Right lobe of liver (tissue), 6 donors: ENCODE results near the gene YY2. TPM values are rescaled to one million over a fixed set of nuclear protein-coding genes. Genes with fewer than 3 reads are reported as not detected.
"Not testable (repeated sequence)": the region's sequence is repeated elsewhere in the genome, so short reads cannot be mapped to it uniquely, and the experiment has no call there.

Experiments used
- ATAC-seq, 4 donors: fragments of 200-7000 bp; cut with Tn5 transposase; one replicate each; pipeline ENCODE4 v1.9.1; 2020; ENCODE audit warnings: mild to moderate bottlenecking in 4 of 4, moderate library complexity in 4 of 4
- DNase-seq, 3 donors: peaks; one replicate each; pipeline ENCODE4 v3.0.0-alpha.2; 2020
- H3K27ac ChIP-seq, 3 donors: fragments of 200-600 bp; one replicate each; pipeline ENCODE4 v1.8.0; 2022
- H3K27me3 ChIP-seq, 2 donors: fragments of 200-600 bp; one replicate each; pipeline ENCODE4 v1.8.0; 2022
- H3K36me3 ChIP-seq, 4 donors: fragments of 200-600 bp; sonication (generic) in 1 of 4; one replicate each; pipeline versions ENCODE4 v1.5.1 to v1.8.0; 2017 to 2022; ENCODE audit warnings: control low read depth in 1 of 4
- H3K4me1 ChIP-seq, 4 donors: fragments of 200-600 bp; sonication (generic) in 1 of 4; one replicate each; pipeline versions ENCODE4 v1.5.1 to v1.8.0; 2017 to 2022; ENCODE audit warnings: control low read depth in 1 of 4
- H3K4me3 ChIP-seq, 3 donors: fragments of 200-600 bp; one replicate each; pipeline ENCODE4 v1.8.0; 2022
- H3K9me3 ChIP-seq, 4 donors: fragments of 200-600 bp; sonication (generic) in 1 of 4; one replicate each; pipeline versions ENCODE4 v1.5.1 to v1.8.0; 2017 to 2022; ENCODE audit warnings: control low read depth in 1 of 4
- CTCF ChIP-seq, 4 donors: fragments of 200-600 bp in 3 of 4; fragments of 450-650 bp in 1 of 4; IDR thresholded peaks; one replicate each; pipeline versions ENCODE4 v1.5.1 to v1.8.0; 2016 to 2022; ENCODE audit warnings: antibody characterized with exemption in 4 of 4, mild to moderate bottlenecking in 2 of 4
- POLR2A ChIP-seq: fragments of 450-650 bp; IDR thresholded peaks from one replicate; pipeline ENCODE4 v1.6.1; 2017; ENCODE audit warnings: antibody characterized with exemption, mild to moderate bottlenecking
- WGBS: methylation state at CpG from one replicate; pipeline ENCODE4 v1.1.6; 2018; ENCODE audit warnings: low coverage, low lambda C conversion rate; ENCODE audit not compliant: insufficient coverage; ENCODE audit errors: missing lambda C conversion rate; 5-methylcytosine and 5-hydroxymethylcytosine counted together
- intact Hi-C, 2 donors: fragments of 100-400 bp; cut with DNase I; formaldehyde crosslinking; loops; one replicate each; pipeline versions ENCODE4 v1.11.2 to v1.14.1; 2022
- total RNA-seq, 6 experiments: library from RNA; depleted of rRNA in 2 of 6; stranded (reverse); fragments of >200 nt in 2 of 6; fragmentation: NEBNext Ultra II Directional in 3 of 6; extraction: Animal tissue kit (Norgen Biotek cat#: 25700) in 3 of 6; gene quantifications; one replicate each; pipeline versions ENCODE4 v1.1.0 to v1.2.4, GENCODE V29; 2016 to 2023
- donor health status: DM: no; HTN: yes; CAD: no.
- donor health status: DM: no; HTN: no; CAD: no.
- donor health status: DM: no; HTN: no; CAD: no.
- donor health status: DM: no; HTN: yes; CAD: no.
- donor health status: DM: no; HTN: yes; CAD: no.

YY2 gene
- total RNA-seq, 6 experiments from 2014 or later: 0.44 to 1.5 (median 1.0) TPM

DNA sequence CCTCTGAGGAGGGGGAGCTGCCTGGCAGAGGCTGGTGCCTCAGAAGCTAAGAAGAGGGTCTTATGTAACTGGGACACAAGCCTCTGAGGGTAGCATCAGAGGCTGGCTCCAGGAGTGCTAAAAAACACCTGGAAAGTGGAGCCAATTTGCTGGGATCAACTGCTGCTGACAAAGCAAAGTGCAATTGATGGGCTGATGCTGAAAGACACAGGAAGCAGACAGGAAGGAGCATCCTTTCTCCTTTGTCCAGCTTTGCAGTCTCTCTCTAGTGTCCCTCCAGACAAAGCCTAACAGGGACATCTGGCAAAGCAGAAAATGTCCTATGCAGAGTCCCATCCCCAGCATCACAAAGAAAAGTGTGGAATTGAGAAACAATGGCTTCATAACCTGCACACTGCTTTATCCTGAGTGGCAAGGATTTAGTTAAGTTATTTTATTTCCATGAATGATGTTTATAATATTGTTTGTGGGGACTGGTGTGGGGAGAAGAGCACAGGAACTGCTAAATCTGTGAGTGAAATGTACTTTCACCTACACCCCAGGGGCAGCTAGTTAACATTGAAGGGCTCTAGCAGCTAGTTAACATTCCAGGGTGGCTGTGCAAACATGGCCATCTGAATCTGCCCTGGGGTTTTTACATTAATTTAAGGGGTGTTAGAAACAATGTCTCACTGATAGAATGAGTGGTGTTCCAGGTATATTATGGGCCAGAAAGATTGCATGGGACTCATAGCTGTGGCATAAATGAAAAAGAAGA is 42.0 kb upstream of the YY2 start:
- TF ChIP-seq CTCF (IDR thresholded peaks at IDR 0.05): no peak
- no peak for TF ChIP-seq POLR2A
- DNase-seq (no peak), ATAC-seq (no peak)
- no peaks in the 10 kb centered on the region for H3K36me3 ChIP-seq
- no peak overlapping the region for H3K27ac ChIP-seq
- H3K27me3 ChIP-seq: no peaks in the 10 kb centered on the region
- no peaks in the 10 kb centered on the region for H3K4me1 ChIP-seq
- intact Hi-C loops: no loop called here
- no peaks in the 10 kb centered on the region for H3K9me3 ChIP-seq
- no peak overlapping the region for H3K4me3 ChIP-seq

DNA sequence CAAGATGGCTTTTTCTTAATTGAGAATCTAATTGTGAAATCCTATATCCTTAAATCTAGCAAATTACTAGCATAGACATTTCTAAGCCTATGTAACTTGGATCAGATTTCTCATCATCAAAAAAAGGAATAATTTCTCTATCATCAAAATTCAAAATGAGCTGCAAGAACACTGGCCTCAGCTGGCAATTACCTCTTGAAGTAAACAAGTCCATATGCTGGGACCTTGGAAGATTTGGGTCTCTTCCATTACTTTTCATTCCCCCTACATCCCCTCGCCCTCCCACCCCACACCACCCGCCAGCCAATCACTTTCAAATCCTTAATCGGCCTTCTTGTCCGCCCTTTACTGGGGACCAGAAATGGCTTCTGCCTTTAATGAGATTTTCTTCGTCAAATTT is 39.7 kb upstream of the YY2 start:
- intact Hi-C loops: no loop called here

DNA sequence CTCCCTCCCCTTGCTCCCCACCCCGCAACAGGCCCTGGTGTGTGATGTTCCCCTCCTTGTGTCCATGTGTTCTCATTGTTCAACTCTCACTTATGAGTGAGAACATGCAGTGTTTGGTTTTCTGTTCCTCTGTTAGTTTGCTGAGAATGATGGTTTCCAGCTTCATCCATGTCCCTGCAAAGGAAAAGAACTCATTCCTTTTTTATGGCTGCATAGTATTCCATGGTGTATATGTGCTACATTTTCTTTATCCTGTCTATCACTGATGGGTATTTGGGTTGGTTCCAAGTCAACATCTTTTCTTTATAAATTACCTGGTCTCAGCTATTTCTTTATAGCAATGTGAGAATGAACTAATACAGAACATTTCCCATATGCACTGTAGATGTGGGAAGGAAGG is 35.6 kb upstream of the YY2 start:
- H3K4me1 ChIP-seq, H3K9me3 ChIP-seq, H3K4me3 ChIP-seq, H3K27ac ChIP-seq, H3K36me3 ChIP-seq, H3K27me3 ChIP-seq, ATAC-seq, intact Hi-C loops, DNase-seq: not testable (repeated sequence)
- 86% methylated on average over 1 of the region's 1 CpG for WGBS

More for the DNA sequence above, 39.7 kb upstream of the YY2 start:
- H3K4me3 ChIP-seq: no peak overlapping the region
- H3K4me1 ChIP-seq: no peaks in the 10 kb centered on the region
- DNase-seq (no peak), ATAC-seq (no peak)
- H3K36me3 ChIP-seq: no peaks in the 10 kb centered on the region
- no peaks in the 10 kb centered on the region for H3K9me3 ChIP-seq
- H3K27me3 ChIP-seq: no peaks in the 10 kb centered on the region
- WGBS: 50% methylated on average over 5 of the region's 5 CpGs
- no peak overlapping the region for H3K27ac ChIP-seq
- TF ChIP-seq POLR2A (no peak), CTCF (IDR thresholded peaks at IDR 0.05) (no peak)

DNA sequence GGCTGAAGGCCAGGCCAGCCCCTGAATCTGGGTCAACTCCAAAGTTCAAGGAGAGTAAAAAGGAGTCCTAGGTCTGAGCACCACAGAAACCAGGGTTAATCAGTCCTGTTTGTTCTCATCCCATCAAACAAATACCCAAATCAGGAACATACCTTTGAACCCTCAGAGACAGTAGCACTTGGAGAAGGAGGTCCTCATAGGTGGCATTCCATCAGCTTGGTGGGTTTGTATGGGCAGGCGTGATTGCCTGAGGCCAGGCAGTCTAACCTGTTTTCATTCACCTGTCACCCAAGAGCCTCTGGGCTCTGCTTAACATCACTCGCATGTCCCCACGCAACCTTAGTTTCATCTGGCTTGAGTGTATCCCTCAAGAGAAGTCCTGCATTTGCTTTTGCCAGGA is 33.9 kb upstream of the YY2 start:
- H3K36me3 ChIP-seq: no peaks in the 10 kb centered on the region
- WGBS: 83% methylated on average over 3 of the region's 3 CpGs
- no peaks in the 10 kb centered on the region for H3K4me1 ChIP-seq
- ATAC-seq: no peak
- intact Hi-C loops: no loop called here
- TF ChIP-seq POLR2A (no peak), CTCF (IDR thresholded peaks at IDR 0.05) (no peak)
- no peaks in the 10 kb centered on the region for H3K27me3 ChIP-seq
- no peak overlapping the region for H3K27ac ChIP-seq
- DNase-seq: no peak
- no peaks in the 10 kb centered on the region for H3K9me3 ChIP-seq
- no peak overlapping the region for H3K4me3 ChIP-seq

- H3K9me3 ChIP-seq: no peaks in the 10 kb centered on the region
- WGBS: 14% methylated on average over 2 of the region's 2 CpGs
- DNase-seq (no peak), ATAC-seq (no peak)
- intact Hi-C loops: no loop called here
- H3K36me3 ChIP-seq: no peaks in the 10 kb centered on the region
- no peak overlapping the region for H3K4me3 ChIP-seq
- no peaks in the 10 kb centered on the region for H3K27me3 ChIP-seq
- TF ChIP-seq CTCF (IDR thresholded peaks at IDR 0.05): no peak
- TF ChIP-seq POLR2A: no peak
- H3K4me1 ChIP-seq: no peaks in the 10 kb centered on the region
- no peak overlapping the region for H3K27ac ChIP-seq
Observed at GRCh38 chrX:21831496-21831895, 24.3 kb upstream of the YY2 start.
